Testis (tissue), 3 donors: ENCODE results near the gene MACROH2A1. TPM values are rescaled to one million over a fixed set of nuclear protein-coding genes. Genes with fewer than 3 reads are reported as not detected.

Experiments
- DNase-seq: peaks from one replicate; pipeline ENCODE4 v3.0.0-alpha.2; 2019
- H3K27ac ChIP-seq, 2 donors: fragments of 200-600 bp; sonication (generic); one replicate each; pipeline ENCODE4 v1.5.1; 2019
- H3K27me3 ChIP-seq: fragments of 200-600 bp; sonication (generic); one replicate; pipeline ENCODE4 v1.5.1; 2019
- H3K36me3 ChIP-seq: fragments of 200-600 bp; sonication (generic); one replicate; pipeline ENCODE4 v1.5.1; 2017; ENCODE audit warnings: low read depth; ENCODE audit errors: missing control alignments
- H3K4me1 ChIP-seq: fragments of 200-600 bp; sonication (generic); one replicate; pipeline ENCODE4 v1.5.1; 2019
- H3K4me3 ChIP-seq, 2 donors: fragments of 200-600 bp; sonication (generic); one replicate each; pipeline ENCODE4 v1.5.1; 2017 to 2019
- H3K9me3 ChIP-seq: fragments of 200-600 bp; sonication (generic); one replicate; pipeline ENCODE4 v1.5.1; 2017
- POLR2A ChIP-seq: fragments of 450-650 bp; IDR thresholded peaks from one replicate; pipeline ENCODE4 v1.6.1; 2017; ENCODE audit warnings: antibody characterized with exemption, mild to moderate bottlenecking, moderate library complexity
- WGBS, 2 donors: methylation state at CpG; one replicate each; pipeline ENCODE4 v1.1.5; 2018; 5-methylcytosine and 5-hydroxymethylcytosine counted together
- intact Hi-C: fragments of 100-400 bp; cut with DNase I; formaldehyde crosslinking; loops from one replicate; pipeline ENCODE4 v1.15.1; 2023; ENCODE audit warnings: low total_unique reads
- polyA plus RNA-seq: library from polyadenylated mRNA; stranded (reverse); fragments of 350-450 nt; fragmentation: Illumina TruSeq; extraction: RNeasy Lipid Tissue Mini Kit (QIAGEN cat#74804); gene quantifications from one replicate; pipeline ENCODE4 v1.2.3, GENCODE V29; 2014; ENCODE audit warnings: low read depth, low replicate concordance; ENCODE audit not compliant: insufficient read depth
- total RNA-seq, 2 donors: library from RNA; depleted of rRNA; stranded (reverse); fragments of >200 nt; gene quantifications; one replicate each; pipeline ENCODE4 v1.2.3, GENCODE V29; 2016
- TF ChIP-seq, protein P1 (sequence below), 3 experiments: fragments of 450-650 bp in 2 of 3; fragments of 200-600 bp in 1 of 3; sonication (generic) in 1 of 3; IDR thresholded peaks; one replicate each; pipeline ENCODE4 v1.5.1; 2016 to 2019; ENCODE audit warnings: antibody characterized with exemption in 3 of 3, mild to moderate bottlenecking in 2 of 3, moderate library complexity in 1 of 3

The MACROH2A1 gene
- total and polyA plus RNA-seq, 3 donors from 2014 or later = 92.9 to 191 (median 178) TPM

- Histone ChIP-seq H3K36me3 (no peaks in the 10 kb centered on the region), H3K9me3 (no peaks in the 10 kb centered on the region), H3K4me3 (no peak overlapping the region), H3K27me3 (no peaks in the 10 kb centered on the region), H3K27ac (peak overlapping the region in 1 of 2 donors; percentile 19), H3K4me1 (peaks cover 26% of the 10 kb centered on the region)
- no peak for TF ChIP-seq POLR2A
- TF ChIP-seq, protein P1, sequence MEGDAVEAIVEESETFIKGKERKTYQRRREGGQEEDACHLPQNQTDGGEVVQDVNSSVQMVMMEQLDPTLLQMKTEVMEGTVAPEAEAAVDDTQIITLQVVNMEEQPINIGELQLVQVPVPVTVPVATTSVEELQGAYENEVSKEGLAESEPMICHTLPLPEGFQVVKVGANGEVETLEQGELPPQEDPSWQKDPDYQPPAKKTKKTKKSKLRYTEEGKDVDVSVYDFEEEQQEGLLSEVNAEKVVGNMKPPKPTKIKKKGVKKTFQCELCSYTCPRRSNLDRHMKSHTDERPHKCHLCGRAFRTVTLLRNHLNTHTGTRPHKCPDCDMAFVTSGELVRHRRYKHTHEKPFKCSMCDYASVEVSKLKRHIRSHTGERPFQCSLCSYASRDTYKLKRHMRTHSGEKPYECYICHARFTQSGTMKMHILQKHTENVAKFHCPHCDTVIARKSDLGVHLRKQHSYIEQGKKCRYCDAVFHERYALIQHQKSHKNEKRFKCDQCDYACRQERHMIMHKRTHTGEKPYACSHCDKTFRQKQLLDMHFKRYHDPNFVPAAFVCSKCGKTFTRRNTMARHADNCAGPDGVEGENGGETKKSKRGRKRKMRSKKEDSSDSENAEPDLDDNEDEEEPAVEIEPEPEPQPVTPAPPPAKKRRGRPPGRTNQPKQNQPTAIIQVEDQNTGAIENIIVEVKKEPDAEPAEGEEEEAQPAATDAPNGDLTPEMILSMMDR (IDR thresholded peaks at IDR 0.05) = no peak
- DNase-seq = no peak
- intact Hi-C loops = no loop called here
- 80 to 83% methylated on average over 7 of the region's 7 CpGs for WGBS, 2 donors
Measured at GRCh38 chr5:135437422-135437795, 38.4 kb upstream of the MACROH2A1 start.

GRCh38 chr5:135436951-135437418 lies 38.0 kb upstream of the MACROH2A1 start:
- TF ChIP-seq, protein P1 (IDR thresholded peaks at IDR 0.05) = no peak
- TF ChIP-seq POLR2A = no peak
- WGBS, 2 donors = 65 to 66% methylated on average over 7 of the region's 7 CpGs
- DNase-seq = no peak
- Histone ChIP-seq H3K27me3 (no peaks in the 10 kb centered on the region), H3K4me1 (peaks cover 26% of the 10 kb centered on the region), H3K4me3 (no peak overlapping the region), H3K9me3 (no peaks in the 10 kb centered on the region), H3K27ac (no peak overlapping the region), H3K36me3 (no peaks in the 10 kb centered on the region)
- intact Hi-C loops = no loop called here

DNA sequence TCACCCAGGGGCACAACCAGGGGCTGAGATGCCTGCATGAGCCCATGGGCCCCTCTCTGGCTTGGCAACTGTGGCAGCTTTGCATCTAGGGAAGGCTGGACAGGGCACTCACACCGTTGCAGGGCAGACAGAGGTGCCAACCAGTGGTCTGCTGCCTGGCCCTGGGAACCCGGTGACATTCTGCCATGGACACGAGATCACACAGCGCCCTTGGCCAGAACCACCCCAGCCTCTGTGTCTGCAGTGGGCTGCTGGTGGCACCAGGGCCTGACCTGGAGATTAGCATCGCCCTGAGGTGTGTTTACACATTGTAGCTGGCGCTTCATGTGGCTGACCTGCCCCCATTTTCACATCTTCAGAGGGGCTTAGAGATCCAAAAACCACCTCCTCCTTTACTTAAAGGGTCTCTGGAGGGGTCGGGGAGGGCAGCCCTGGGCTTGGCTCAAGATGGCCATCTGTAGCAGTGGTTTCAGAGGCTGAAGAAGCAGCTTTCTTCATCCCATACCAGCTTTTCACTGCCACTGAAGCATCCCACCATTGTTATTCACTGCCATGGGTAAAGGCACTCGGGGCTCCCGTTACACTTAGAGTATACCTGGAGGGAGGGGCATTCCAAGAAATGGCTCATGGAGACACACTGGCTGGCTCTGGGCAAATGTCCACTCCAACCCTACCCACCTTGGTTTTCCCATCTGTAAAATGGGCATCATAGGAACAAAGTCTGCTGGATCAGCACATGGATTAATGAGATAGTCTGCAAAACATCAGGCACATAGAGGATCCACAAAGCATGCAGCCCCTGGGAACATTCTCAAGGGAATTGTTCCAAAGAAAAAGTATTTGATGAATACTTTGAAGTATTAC lies 36.7 kb upstream of the MACROH2A1 start:
- H3K4me3 ChIP-seq = no peak overlapping the region
- peaks cover 26% of the 10 kb centered on the region for H3K4me1 ChIP-seq
- intact Hi-C loops = no loop called here
- no peak for TF ChIP-seq POLR2A
- TF ChIP-seq, protein P1 (IDR thresholded peaks at IDR 0.05) = no peak
- H3K27ac ChIP-seq = no peak overlapping the region
- no peaks in the 10 kb centered on the region for H3K9me3 ChIP-seq
- H3K36me3 ChIP-seq = no peaks in the 10 kb centered on the region
- 77 to 91% methylated on average over 4 to 8 of the region's 9 CpGs for WGBS, 2 donors
- DNase-seq = no peak
- H3K27me3 ChIP-seq = no peaks in the 10 kb centered on the region

DNA sequence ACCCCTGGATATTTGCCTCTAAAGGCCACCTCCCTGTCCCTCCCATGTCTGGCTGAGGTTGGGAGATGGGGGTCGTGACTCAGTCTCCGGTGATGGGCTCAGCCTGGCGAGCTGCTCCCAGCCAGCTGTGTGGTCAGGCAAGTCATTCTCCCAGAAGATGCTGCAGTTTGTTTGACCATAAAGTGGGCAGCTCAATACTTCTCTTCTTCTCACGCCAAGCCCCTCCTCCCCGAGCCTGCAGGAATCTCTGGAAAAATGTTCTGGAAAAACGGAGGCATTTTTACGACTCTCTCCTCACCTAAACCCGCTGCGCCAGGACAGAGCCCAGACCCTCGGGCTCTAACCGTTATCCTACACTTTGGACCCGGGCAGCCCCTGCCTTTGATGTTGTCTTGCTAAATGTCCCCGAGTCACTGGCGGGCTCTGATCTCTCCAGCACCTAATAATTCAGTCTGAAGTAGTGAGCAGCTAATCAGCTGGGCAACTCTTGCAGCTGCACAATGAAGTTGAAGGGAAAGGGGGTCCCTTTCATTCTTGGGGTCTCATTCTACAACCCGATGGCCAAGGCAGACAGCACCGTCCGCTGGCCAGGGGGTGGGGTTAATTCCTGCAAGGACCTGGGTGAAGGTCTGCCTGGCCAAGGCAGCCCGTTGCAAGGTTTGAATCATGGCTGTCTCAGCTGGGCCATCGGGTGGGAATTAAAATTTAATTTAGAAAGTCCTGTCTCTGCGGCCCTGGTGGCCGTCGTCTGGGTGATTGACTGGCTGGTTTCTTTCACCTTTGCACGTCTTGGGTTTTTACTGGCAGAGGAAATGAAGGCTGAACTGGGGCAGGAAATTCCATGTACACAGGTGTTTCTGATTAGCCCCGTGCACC lies 35.8 kb upstream of the MACROH2A1 start:
- H3K9me3 ChIP-seq = no peaks in the 10 kb centered on the region
- H3K4me3 ChIP-seq = no peak overlapping the region
- WGBS, 2 donors = 78% methylated on average over 21 to 24 of the region's 24 CpGs
- H3K4me1 ChIP-seq = peaks cover 26% of the 10 kb centered on the region
- no peaks in the 10 kb centered on the region for H3K27me3 ChIP-seq
- DNase-seq = no peak
- H3K27ac ChIP-seq = no peak overlapping the region
- H3K36me3 ChIP-seq = no peaks in the 10 kb centered on the region
- TF ChIP-seq, protein P1 (IDR thresholded peaks at IDR 0.05) = no peak
- TF ChIP-seq POLR2A = no peak
- intact Hi-C loops = no loop called here
